ENCODE measurements around the gene HVCN1.

Gene HVCN1

GRCh38 chr12:110639336-110640141, 49.4 kb downstream of the HVCN1 start:
- H3K4me2 ChIP-seq (ENCODE audit: low read depth, low read length, poor library complexity, severe bottlenecking), result no peak overlapping the region
- no peaks in the 10 kb centered on the region for H3K9me3 ChIP-seq (ENCODE audit: insufficient read depth, low read depth, low read length)
- H3K36me3 ChIP-seq (ENCODE audit: insufficient read depth, low read length), result no peaks in the 10 kb centered on the region
- no peak for TF ChIP-seq EZH2phosphoT487 (IDR thresholded peaks at IDR 0.05; ENCODE audit: borderline replicate concordance)
- TF ChIP-seq CTCF (conservative IDR thresholded peaks at IDR 0.05; ENCODE audit: low read length), result no peak
- no peaks in the 10 kb centered on the region for H3K27me3 ChIP-seq (ENCODE audit: insufficient read depth, low read length, poor library complexity, severe bottlenecking)
- no peak overlapping the region for H3K4me3 ChIP-seq (ENCODE audit: low read length, poor library complexity, severe bottlenecking)
- no peaks in the 10 kb centered on the region for H4K20me1 ChIP-seq (ENCODE audit: insufficient read depth, low read length, poor library complexity, severe bottlenecking)
- no peak overlapping the region for H2AFZ ChIP-seq (ENCODE audit: low read length)
- H3K79me2 ChIP-seq (ENCODE audit: insufficient read depth, low read length), result no peaks in the 10 kb centered on the region
- H3F3A ChIP-seq (ENCODE audit: low read depth), result no peaks in the 10 kb centered on the region
- H3K9me2 ChIP-seq (replicated peaks; ENCODE audit: low read depth, low read length), result no peaks in the 10 kb centered on the region
- peaks cover 36% of the 10 kb centered on the region for H3K4me1 ChIP-seq (ENCODE audit: insufficient read depth, low read length, poor library complexity, severe bottlenecking)
- H3K9ac ChIP-seq (ENCODE audit: low read depth, low read length, poor library complexity, severe bottlenecking), result no peak overlapping the region

- H3F3A ChIP-seq (ENCODE audit: low read depth), result no peaks in the 10 kb centered on the region
- no peaks in the 10 kb centered on the region for H3K79me2 ChIP-seq (ENCODE audit: insufficient read depth, low read length)
- no peak overlapping the region for H3K4me2 ChIP-seq (ENCODE audit: low read depth, low read length, poor library complexity, severe bottlenecking)
- H2AFZ ChIP-seq (ENCODE audit: low read length), result no peak overlapping the region
- no peaks in the 10 kb centered on the region for H3K27me3 ChIP-seq (ENCODE audit: insufficient read depth, low read length, poor library complexity, severe bottlenecking)
- H3K9me2 ChIP-seq (replicated peaks; ENCODE audit: low read depth, low read length), result no peaks in the 10 kb centered on the region
- no peak overlapping the region for H3K9ac ChIP-seq (ENCODE audit: low read depth, low read length, poor library complexity, severe bottlenecking)
- no peak overlapping the region for H3K4me3 ChIP-seq (ENCODE audit: low read length, poor library complexity, severe bottlenecking)
- peaks cover 32% of the 10 kb centered on the region for H3K4me1 ChIP-seq (ENCODE audit: insufficient read depth, low read length, poor library complexity, severe bottlenecking)
- H4K20me1 ChIP-seq (ENCODE audit: insufficient read depth, low read length, poor library complexity, severe bottlenecking), result no peaks in the 10 kb centered on the region
- no peaks in the 10 kb centered on the region for H3K9me3 ChIP-seq (ENCODE audit: insufficient read depth, low read depth, low read length)
- no peaks in the 10 kb centered on the region for H3K36me3 ChIP-seq (ENCODE audit: insufficient read depth, low read length)
- no peak for TF ChIP-seq CTCF (conservative IDR thresholded peaks at IDR 0.05; ENCODE audit: low read length)
Observed at GRCh38 chr12:110638796-110639195, 50.1 kb downstream of the HVCN1 start.

DNA sequence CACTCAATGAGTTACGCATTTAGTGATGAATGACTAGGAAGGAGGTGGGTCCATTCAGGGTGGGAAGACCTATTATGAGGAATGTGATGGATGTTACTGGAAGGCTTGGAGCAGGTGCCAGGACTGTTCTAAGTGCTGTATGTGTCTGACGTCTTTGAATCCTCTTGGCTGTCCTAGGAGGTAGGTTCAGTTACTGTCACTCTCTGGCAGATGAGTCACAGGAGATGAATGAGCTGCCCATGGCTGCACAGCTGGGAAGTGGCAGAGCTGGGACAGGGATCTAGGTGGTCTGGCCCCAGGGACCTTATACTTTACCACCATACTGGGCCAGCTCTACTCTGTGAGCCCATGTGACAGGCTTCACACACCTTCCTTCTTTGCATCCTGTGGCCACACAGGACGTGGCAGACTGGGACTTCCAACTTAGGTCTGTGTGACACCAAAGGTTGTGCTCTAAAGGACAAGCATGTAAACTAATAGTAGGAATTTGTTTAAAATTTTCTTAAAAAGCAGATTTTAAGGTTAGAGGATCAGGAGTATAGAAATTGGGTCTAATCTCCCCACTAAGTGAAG, 51.0 kb downstream of the HVCN1 start:
- H3K27me3 ChIP-seq (ENCODE audit: insufficient read depth, low read length, poor library complexity, severe bottlenecking), result no peaks in the 10 kb centered on the region
- no peaks in the 10 kb centered on the region for H3F3A ChIP-seq (ENCODE audit: low read depth)
- no peaks in the 10 kb centered on the region for H3K9me2 ChIP-seq (replicated peaks; ENCODE audit: low read depth, low read length)
- H4K20me1 ChIP-seq (ENCODE audit: insufficient read depth, low read length, poor library complexity, severe bottlenecking), result no peaks in the 10 kb centered on the region
- H3K36me3 ChIP-seq (ENCODE audit: insufficient read depth, low read length), result no peaks in the 10 kb centered on the region
- H3K9me3 ChIP-seq (ENCODE audit: insufficient read depth, low read depth, low read length), result no peaks in the 10 kb centered on the region
- no peak overlapping the region for H3K4me2 ChIP-seq (ENCODE audit: low read depth, low read length, poor library complexity, severe bottlenecking)
- H3K4me1 ChIP-seq (ENCODE audit: insufficient read depth, low read length, poor library complexity, severe bottlenecking), result peaks cover 32% of the 10 kb centered on the region
- H3K9ac ChIP-seq (ENCODE audit: low read depth, low read length, poor library complexity, severe bottlenecking), result no peak overlapping the region
- no peak overlapping the region for H3K4me3 ChIP-seq (ENCODE audit: low read length, poor library complexity, severe bottlenecking)
- TF ChIP-seq CTCF (conservative IDR thresholded peaks at IDR 0.05; ENCODE audit: low read length) (no peak), EZH2phosphoT487 (IDR thresholded peaks at IDR 0.05; ENCODE audit: borderline replicate concordance) (no peak)
- H3K79me2 ChIP-seq (ENCODE audit: insufficient read depth, low read length), result no peaks in the 10 kb centered on the region
- H2AFZ ChIP-seq (ENCODE audit: low read length), result no peak overlapping the region
